ENCODE data around the gene DUOXA2. TPM values are rescaled to one million over a fixed set of nuclear protein-coding genes. Genes with fewer than 3 reads are reported as not detected.
"Not testable (repeated sequence)": the region's sequence is repeated elsewhere in the genome, so short reads cannot be mapped to it uniquely, and the experiment has no call there.

DUOXA2 gene
- total RNA-seq = not detected

DNA sequence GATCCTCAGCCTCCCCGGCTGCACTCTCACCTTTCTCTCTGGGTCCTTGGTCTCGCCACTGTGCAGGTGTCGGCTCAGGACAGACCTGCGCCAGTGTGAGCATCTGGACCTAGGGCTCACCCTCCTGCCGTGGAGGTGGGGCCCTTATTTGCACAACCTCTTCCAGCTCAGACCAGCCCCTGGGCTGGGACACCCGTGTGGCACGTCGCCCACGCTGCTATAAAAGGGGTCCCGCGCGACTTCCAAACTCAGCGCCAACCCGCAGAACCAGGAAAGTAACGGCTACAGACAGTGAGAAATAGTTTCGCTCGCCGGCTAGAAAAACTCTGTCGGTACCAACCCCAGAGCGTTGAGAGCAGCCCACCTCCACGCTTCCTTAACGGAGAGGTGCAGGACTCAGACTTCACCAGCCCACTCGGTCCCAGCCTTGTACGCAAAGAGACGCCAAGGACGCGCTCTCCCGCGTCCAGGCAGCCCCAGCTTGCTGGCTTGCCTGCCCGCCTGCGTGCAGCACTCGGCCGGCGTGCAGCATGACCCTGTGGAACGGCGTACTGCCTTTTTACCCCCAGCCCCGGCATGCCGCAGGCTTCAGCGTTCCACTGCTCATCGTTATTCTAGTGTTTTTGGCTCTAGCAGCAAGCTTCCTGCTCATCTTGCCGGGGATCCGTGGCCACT is at the start of gene DUOXA2, which contains the start of gene DUOX2:
Gene DUOXA2, plus strand, starts transcription at position 251 of the 675 bp plus-strand sequence. Its CDS starts 280 bp downstream, at position 531.
Gene DUOX2, minus strand, starts transcription at position 97 of the 675 bp plus-strand sequence. CDS start 761 bp downstream, outside the sequence.
- Histone ChIP-seq H3K36me3 (no peaks in the 10 kb centered on the region), H3K27ac (no peak within 1 kb of the TSS), H3K4me3 (peak within 1 kb of the TSS; percentile 53), H3K4me1 (ENCODE audit: control insufficient read depth in 1 of 2, low read depth in 2 of 2) (peaks cover 19 to 47% of the 10 kb centered on the region in 2 donors), H3K27me3 (replicated peaks; ENCODE audit: insufficient read depth) (peaks cover 17% of the 10 kb centered on the region), H3K9me3 (no peaks in the 10 kb centered on the region)
- ATAC-seq (ENCODE audit: insufficient number of reproducible peaks, low FRiP score, low read depth) = no peak
- TF ChIP-seq, protein P1, sequence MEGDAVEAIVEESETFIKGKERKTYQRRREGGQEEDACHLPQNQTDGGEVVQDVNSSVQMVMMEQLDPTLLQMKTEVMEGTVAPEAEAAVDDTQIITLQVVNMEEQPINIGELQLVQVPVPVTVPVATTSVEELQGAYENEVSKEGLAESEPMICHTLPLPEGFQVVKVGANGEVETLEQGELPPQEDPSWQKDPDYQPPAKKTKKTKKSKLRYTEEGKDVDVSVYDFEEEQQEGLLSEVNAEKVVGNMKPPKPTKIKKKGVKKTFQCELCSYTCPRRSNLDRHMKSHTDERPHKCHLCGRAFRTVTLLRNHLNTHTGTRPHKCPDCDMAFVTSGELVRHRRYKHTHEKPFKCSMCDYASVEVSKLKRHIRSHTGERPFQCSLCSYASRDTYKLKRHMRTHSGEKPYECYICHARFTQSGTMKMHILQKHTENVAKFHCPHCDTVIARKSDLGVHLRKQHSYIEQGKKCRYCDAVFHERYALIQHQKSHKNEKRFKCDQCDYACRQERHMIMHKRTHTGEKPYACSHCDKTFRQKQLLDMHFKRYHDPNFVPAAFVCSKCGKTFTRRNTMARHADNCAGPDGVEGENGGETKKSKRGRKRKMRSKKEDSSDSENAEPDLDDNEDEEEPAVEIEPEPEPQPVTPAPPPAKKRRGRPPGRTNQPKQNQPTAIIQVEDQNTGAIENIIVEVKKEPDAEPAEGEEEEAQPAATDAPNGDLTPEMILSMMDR (IDR thresholded peaks at IDR 0.05) = no peak
- DNase-seq (ENCODE audit: low spot score) = no peak

DNA sequence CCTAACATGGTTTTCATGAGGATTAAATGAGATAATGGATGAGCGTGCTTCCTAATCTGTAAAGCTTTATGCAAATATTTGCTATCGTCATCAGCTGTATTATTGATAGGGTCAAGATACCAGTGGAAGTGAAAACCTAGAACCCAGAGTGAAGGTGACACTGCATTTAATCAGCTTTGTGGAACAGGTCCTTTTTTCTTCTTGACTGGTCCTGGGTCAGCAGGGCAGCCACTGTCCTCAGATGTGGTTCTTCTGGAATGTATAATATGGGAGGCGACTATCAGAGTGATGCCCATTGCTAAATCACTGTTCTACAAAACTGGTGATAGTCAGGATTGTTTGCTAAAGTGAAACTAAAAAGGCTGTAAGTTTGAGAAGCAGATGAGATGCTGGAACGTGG is 49.7 kb upstream of the DUOXA2 start:
- ATAC-seq (ENCODE audit: insufficient number of reproducible peaks, low FRiP score, low read depth) (no peak), DNase-seq (ENCODE audit: low spot score) (no peak)
- Histone ChIP-seq H3K9me3 (no peaks in the 10 kb centered on the region), H3K27me3 (replicated peaks; ENCODE audit: insufficient read depth) (no peaks in the 10 kb centered on the region), H3K4me3 (no peak overlapping the region), H3K36me3 (no peaks in the 10 kb centered on the region), H3K27ac (no peak overlapping the region), H3K4me1 (ENCODE audit: control insufficient read depth in 1 of 2, low read depth in 2 of 2) (no peaks in the 10 kb centered on the region)
- TF ChIP-seq, protein P1 (IDR thresholded peaks at IDR 0.05) = no peak

DNA sequence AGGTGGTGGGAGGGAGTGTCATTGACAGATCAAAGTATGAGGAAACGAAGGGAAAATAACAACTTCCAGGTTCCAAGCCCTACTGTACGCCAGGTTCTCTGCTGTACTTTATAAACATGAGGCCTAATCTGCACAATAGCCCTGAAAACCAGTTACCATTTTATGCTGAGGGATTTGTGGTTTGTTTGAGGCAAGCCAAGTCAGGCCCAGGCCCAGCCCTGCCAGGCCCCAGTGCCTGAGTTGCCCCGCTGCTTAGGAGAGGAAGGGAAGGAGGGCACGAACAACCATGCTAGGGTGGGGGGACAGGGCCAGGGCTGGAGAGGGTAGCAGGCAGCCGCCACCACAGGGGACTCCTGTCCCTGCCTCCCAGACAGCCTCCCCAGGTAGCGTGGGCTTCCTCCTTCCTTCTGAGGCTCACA is 44.2 kb upstream of the DUOXA2 start:
- not testable (repeated sequence) for H3K36me3 ChIP-seq; H3K4me1 ChIP-seq (ENCODE audit: control insufficient read depth in 1 of 2, low read depth in 2 of 2); DNase-seq (ENCODE audit: low spot score); H3K27ac ChIP-seq; H3K4me3 ChIP-seq; H3K9me3 ChIP-seq; ATAC-seq (ENCODE audit: insufficient number of reproducible peaks, low FRiP score, low read depth); H3K27me3 ChIP-seq (replicated peaks; ENCODE audit: insufficient read depth)

DNA sequence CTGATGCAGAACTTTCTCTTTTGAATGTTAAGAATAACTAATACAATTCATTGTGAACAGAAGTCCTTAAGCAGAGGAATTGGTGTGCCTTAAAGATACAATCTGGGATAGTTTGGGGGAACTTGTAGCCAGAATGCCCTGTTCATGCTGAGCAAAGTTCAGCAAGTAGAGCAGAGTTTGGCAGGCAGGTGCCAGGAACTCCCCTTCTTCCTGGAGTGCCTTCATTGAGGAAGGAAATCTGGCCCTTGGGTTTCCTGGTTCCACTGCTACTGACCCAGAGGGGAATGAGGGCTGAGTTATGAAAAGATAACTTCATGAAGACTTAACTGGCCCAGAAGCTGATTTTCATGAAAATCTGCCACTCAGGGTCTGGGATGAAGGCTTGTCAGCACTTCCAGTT is 40.5 kb upstream of the DUOXA2 start:
- ATAC-seq (ENCODE audit: insufficient number of reproducible peaks, low FRiP score, low read depth); H3K36me3 ChIP-seq; H3K27me3 ChIP-seq (replicated peaks; ENCODE audit: insufficient read depth); H3K4me3 ChIP-seq; H3K9me3 ChIP-seq; H3K27ac ChIP-seq; DNase-seq (ENCODE audit: low spot score); H3K4me1 ChIP-seq (ENCODE audit: control insufficient read depth in 1 of 2, low read depth in 2 of 2): not testable (repeated sequence)

DNA sequence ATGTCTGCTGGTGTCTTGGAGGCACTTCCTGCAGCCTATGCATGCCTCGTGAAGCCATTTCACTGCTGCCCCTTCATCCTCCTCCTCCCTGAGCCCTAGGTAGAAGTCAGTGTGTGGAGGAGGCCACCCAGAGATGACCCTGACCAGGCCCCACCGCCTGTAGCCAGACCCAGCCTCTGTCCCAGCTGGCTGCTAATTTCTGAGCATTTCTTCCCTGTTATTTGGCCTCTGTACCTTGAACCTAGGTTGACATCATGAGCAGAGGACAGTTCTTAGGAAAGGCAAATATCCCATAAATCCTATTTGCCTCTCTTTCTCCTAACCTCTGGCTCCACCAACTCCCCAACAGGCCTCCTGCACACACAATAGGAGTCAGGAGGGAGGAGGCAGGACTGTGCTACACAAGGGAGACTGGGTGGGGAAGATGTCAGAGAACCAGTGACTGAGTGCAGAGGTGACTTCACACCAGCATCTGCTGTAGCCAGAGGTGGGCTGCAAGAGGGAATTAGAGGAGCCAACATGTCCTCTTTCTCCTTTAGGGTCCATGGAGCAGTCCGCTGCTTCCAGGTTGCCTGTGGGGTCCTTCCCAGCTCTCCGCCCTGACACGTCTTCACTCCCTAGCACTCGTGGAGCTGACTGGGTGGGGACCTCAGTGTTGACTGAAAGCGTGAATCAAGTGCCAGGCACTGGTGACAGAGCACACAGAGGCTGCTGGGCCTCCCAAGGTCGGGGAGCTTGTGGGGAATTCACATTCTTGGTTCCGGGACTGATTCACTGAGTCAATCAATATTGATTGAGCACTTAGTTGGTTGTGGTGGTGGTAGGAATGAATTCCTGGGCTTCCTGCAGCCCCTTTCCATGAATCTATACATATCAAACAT is 38.4 kb upstream of the DUOXA2 start:
- ATAC-seq (ENCODE audit: insufficient number of reproducible peaks, low FRiP score, low read depth); H3K27ac ChIP-seq; H3K9me3 ChIP-seq; H3K36me3 ChIP-seq; DNase-seq (ENCODE audit: low spot score); H3K27me3 ChIP-seq (replicated peaks; ENCODE audit: insufficient read depth); H3K4me3 ChIP-seq; H3K4me1 ChIP-seq (ENCODE audit: control insufficient read depth in 1 of 2, low read depth in 2 of 2): not testable (repeated sequence)

DNA sequence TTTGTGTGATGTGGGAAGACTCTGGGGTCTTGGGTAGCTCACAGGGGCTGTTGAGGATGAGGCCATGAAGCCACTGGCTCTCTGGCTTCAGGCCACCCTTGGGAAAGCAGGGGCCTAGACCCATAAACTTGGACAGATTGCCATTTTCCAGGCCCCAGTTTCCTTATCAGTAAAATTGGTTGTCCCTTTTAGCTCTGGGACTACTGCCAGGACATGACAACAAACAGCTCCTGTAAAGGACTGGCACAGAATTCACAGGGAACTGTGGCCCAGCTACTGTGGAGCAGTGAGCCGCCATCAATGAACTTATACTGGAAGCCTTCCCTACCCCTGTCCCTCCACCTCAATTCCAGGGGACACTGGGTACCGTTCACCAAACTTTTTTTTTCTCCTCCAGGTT is 36.7 kb upstream of the DUOXA2 start:
- not testable (repeated sequence) for H3K27me3 ChIP-seq (replicated peaks; ENCODE audit: insufficient read depth); H3K36me3 ChIP-seq; H3K4me1 ChIP-seq (ENCODE audit: control insufficient read depth in 1 of 2, low read depth in 2 of 2); H3K4me3 ChIP-seq; H3K9me3 ChIP-seq; ATAC-seq (ENCODE audit: insufficient number of reproducible peaks, low FRiP score, low read depth); DNase-seq (ENCODE audit: low spot score)
- H3K27ac ChIP-seq = peak overlapping the region in 1 of 2 donors; percentile 63

DNA sequence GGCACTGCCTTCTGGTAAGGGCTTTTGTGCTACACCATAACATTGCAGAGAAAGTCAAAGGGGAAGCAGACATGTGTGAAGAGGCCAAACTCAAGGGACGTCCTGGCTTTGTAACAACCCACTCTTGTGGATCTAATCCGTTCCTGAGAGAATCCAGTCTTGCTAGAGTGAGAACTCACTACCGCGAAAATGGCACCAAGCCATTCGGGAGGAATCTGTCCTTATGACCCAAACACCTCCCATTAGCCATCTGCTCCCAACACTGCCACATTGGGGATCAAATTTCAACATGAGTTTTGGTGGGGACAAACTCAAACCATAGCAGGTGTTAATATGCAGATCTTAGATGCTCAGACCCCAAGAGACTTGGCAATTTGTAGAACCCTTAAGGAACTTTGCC is 34.9 kb upstream of the DUOXA2 start:
- H3K27me3 ChIP-seq (replicated peaks; ENCODE audit: insufficient read depth); H3K4me1 ChIP-seq (ENCODE audit: control insufficient read depth in 1 of 2, low read depth in 2 of 2); H3K9me3 ChIP-seq; DNase-seq (ENCODE audit: low spot score); ATAC-seq (ENCODE audit: insufficient number of reproducible peaks, low FRiP score, low read depth); H3K27ac ChIP-seq; H3K36me3 ChIP-seq; H3K4me3 ChIP-seq: not testable (repeated sequence)

DNA sequence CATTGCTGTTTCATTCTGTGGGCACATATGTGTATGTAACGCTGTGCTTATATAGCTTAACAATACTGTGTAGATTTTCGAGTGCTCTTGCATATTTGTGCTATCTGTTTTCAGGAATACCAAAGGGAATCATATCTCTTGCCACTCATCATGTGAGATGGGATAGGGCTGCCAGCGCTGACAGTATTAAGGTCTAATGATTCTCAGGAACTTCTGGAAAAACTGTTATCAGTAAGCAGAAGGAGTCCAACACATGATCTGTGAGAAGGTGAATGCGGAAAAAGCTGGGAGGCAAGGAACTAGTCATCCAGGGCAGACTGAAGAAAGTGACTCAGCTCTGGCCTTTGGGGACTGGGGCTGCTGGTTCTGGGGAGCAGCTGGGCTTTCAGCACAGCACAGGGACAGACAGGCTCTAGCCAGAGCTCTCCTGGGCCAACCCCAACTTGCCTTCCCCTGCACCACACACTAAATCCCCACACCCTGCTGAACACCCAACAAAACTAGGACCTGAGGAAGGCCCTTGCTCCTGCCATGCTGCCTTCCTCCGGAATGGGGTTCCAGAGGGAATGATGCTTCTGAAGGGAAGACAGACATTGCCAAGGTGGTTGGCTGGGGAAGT is 34.4 kb upstream of the DUOXA2 start:
- not testable (repeated sequence) for ATAC-seq (ENCODE audit: insufficient number of reproducible peaks, low FRiP score, low read depth); H3K9me3 ChIP-seq; H3K4me3 ChIP-seq; H3K27me3 ChIP-seq (replicated peaks; ENCODE audit: insufficient read depth); DNase-seq (ENCODE audit: low spot score); H3K4me1 ChIP-seq (ENCODE audit: control insufficient read depth in 1 of 2, low read depth in 2 of 2); H3K27ac ChIP-seq; H3K36me3 ChIP-seq

DNA sequence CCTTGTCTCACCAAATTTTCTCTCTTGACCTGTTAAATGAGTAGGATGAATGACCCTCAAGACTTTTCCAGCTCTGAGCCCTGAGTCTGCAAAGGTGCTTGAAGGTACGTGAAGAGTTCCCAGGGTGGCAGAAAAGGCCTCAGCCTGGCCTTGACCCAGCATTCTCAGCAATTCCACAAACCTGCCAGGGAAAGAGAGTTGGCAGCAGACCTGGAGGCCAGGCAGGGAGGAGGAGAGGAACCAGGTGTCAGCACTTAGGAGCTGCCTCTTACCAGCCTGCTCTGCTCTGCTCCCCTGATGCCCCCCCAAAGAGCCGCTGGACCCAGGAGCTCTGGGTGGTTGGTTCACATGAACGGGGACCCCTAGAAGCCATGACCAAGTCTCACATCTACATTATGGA is 33.5 kb upstream of the DUOXA2 start:
- not testable (repeated sequence) for DNase-seq (ENCODE audit: low spot score); H3K4me3 ChIP-seq; H3K27ac ChIP-seq; H3K27me3 ChIP-seq (replicated peaks; ENCODE audit: insufficient read depth); H3K9me3 ChIP-seq; ATAC-seq (ENCODE audit: insufficient number of reproducible peaks, low FRiP score, low read depth); H3K36me3 ChIP-seq; H3K4me1 ChIP-seq (ENCODE audit: control insufficient read depth in 1 of 2, low read depth in 2 of 2)

DNA sequence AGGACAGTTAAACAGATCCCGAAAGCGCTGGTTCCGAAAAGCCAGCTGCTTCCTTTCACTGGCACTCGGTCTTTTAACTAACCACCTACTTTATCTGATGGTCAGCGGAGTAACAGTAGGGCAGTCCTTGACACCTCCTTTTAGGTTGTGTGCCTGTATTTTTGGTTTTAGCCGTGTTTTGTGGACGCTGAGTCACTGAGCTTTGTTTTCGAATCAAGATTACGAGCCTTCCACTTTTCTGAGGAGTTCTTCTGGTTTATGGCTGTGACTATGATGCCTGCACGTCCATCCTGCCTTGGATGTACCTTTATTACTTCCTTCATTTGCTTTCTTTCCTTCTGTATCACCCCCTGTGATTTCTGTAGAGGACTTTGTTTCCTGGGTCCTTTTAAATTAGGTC is 31.7 kb upstream of the DUOXA2 start:
- H3K27me3 ChIP-seq (replicated peaks; ENCODE audit: insufficient read depth); H3K27ac ChIP-seq; DNase-seq (ENCODE audit: low spot score); H3K4me1 ChIP-seq (ENCODE audit: control insufficient read depth in 1 of 2, low read depth in 2 of 2); ATAC-seq (ENCODE audit: insufficient number of reproducible peaks, low FRiP score, low read depth); H3K9me3 ChIP-seq; H3K36me3 ChIP-seq; H3K4me3 ChIP-seq: not testable (repeated sequence)
